Esophagus squamous epithelium (tissue), 4 donors: ENCODE results near the gene GFI1B.

ENCODE experiments used
- POLR2A ChIP-seq, 4 donors: fragments of 450-650 bp; IDR thresholded peaks; one replicate each; pipeline ENCODE4 v1.6.1; 2017; ENCODE audit warnings: antibody characterized with exemption in 4 of 4, mild to moderate bottlenecking in 4 of 4, moderate library complexity in 3 of 4
- TF ChIP-seq, protein P1 (sequence below), 6 experiments: fragments of 450-650 bp in 4 of 6; fragments of 200-600 bp in 2 of 6; sonication (generic) in 2 of 6; IDR thresholded peaks; one replicate each; pipeline ENCODE4 v1.5.1; 2016 to 2019; ENCODE audit warnings: antibody characterized with exemption in 6 of 6, mild to moderate bottlenecking in 4 of 6, moderate library complexity in 4 of 6

DNA sequence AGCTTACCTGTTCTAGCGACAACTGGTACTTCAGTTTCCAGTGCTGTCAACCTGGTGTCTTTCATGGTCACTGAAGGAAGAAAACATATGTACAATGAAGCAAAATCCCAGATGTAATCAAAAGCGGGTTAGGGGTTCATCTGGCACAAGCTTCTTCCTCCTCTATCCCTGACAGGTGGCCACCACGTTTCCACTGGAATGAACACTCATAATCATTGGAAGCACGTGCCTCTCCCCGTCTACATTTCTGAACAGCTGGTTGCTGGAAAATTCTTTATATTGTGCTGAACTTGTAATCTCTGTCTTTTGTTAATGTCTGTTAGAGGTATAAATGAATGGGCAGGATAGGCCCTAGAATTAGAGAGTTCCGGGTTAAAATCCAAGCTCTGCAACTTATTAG lies 43.5 kb upstream of the GFI1B start:
- TF ChIP-seq, protein P1, sequence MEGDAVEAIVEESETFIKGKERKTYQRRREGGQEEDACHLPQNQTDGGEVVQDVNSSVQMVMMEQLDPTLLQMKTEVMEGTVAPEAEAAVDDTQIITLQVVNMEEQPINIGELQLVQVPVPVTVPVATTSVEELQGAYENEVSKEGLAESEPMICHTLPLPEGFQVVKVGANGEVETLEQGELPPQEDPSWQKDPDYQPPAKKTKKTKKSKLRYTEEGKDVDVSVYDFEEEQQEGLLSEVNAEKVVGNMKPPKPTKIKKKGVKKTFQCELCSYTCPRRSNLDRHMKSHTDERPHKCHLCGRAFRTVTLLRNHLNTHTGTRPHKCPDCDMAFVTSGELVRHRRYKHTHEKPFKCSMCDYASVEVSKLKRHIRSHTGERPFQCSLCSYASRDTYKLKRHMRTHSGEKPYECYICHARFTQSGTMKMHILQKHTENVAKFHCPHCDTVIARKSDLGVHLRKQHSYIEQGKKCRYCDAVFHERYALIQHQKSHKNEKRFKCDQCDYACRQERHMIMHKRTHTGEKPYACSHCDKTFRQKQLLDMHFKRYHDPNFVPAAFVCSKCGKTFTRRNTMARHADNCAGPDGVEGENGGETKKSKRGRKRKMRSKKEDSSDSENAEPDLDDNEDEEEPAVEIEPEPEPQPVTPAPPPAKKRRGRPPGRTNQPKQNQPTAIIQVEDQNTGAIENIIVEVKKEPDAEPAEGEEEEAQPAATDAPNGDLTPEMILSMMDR (IDR thresholded peaks at IDR 0.05) = no peak
- no peak for TF ChIP-seq POLR2A (IDR thresholded peaks at IDR 0.05)
